T-helper 1 cell treated with Interleukin-12 subunit alpha and Interleukin-12 subunit beta and Interleukin-4 antibody, amounts not matched to agents 30 ng/mL and 1 ng/mL, for 36 hours (primary cell): ENCODE measurements around the gene DDN. TPM values are rescaled to one million over a fixed set of nuclear protein-coding genes. Genes with fewer than 3 reads are reported as not detected.

Source experiments
- total RNA-seq: library from RNA; stranded (reverse); gene quantifications from 2 replicates; pipeline ENCODE4 v1.2.3, GENCODE V29; 2022

Gene DDN
- total RNA-seq, 1 donor from 2014 or later: 0.07 TPM

Other genes starting within 250 kb of the DDN start
- gene ADCY6, start 210.3 kb downstream of the DDN start, total RNA-seq: 0.22 and 0.32 TPM in 2 replicates
- 16.5 and 17.1 TPM in 2 replicates for gene CACNB3, start 180.9 kb downstream of the DDN start, total RNA-seq
- 125 and 126 TPM in 2 replicates for gene DDX23, start 147.2 kb downstream of the DDN start, total RNA-seq
- 4.0 and 5.6 TPM in 2 replicates for gene RND1, start 133.5 kb downstream of the DDN start, total RNA-seq
- gene FKBP11, start 73.9 kb downstream of the DDN start, total RNA-seq: 74.2 and 83.6 TPM in 2 replicates
- 150 and 164 TPM in 2 replicates for gene ARF3, start 41.9 kb downstream of the DDN start, total RNA-seq
- gene WNT10B, start 27.6 kb downstream of the DDN start, total RNA-seq: 1.3 and 1.6 TPM in 2 replicates
- 0.22 TPM in 1 of 2 replicates, not detected in the other for gene WNT1, start 21.1 kb downstream of the DDN start, total RNA-seq
- 73.7 and 74.8 TPM in 2 replicates for gene PRKAG1, start 19.4 kb upstream of the DDN start, total RNA-seq
- 107 and 123 TPM in 2 replicates for gene KMT2D, start 61.4 kb upstream of the DDN start, total RNA-seq
- gene RHEBL1, start 70.6 kb upstream of the DDN start, total RNA-seq: 10.4 and 11.1 TPM in 2 replicates
- gene DHH, start 95.4 kb upstream of the DDN start, total RNA-seq: 0.07 TPM in 1 of 2 replicates, not detected in the other
- 61.9 and 64.4 TPM in 2 replicates for gene LMBR1L, start 111.5 kb upstream of the DDN start, total RNA-seq
- 1,474 and 1,482 TPM in 2 replicates for gene TUBA1B, start 132.0 kb upstream of the DDN start, total RNA-seq
- 57.8 and 58.6 TPM in 2 replicates for gene TUBA1A, start 189.7 kb upstream of the DDN start, total RNA-seq